ENCODE data around the gene CFP. TPM values are rescaled to one million over a fixed set of nuclear protein-coding genes. Genes with fewer than 3 reads are reported as not detected.

Gene CFP
- total RNA-seq, 4 donors from 2014 or later: 1.1 to 7.4 (median 4.4) TPM

GRCh38 chrX:47661539-47661938 is 31.8 kb upstream of the CFP start:
- Histone ChIP-seq H3K27ac (no peak overlapping the region), H3K27me3 (no peaks in the 10 kb centered on the region), H3K4me1 (no peaks in the 10 kb centered on the region), H3K36me3 (peaks cover 0 to 8% (median 0%) of the 10 kb centered on the region in 3 donors), H3K4me3 (no peak overlapping the region), H3K9me3 (no peaks in the 10 kb centered on the region)
- TF ChIP-seq POLR2A (IDR thresholded peaks at IDR 0.05) (no peak), CTCF (IDR thresholded peaks at IDR 0.05) (no peak)
- DNase-seq: no peak

DNA sequence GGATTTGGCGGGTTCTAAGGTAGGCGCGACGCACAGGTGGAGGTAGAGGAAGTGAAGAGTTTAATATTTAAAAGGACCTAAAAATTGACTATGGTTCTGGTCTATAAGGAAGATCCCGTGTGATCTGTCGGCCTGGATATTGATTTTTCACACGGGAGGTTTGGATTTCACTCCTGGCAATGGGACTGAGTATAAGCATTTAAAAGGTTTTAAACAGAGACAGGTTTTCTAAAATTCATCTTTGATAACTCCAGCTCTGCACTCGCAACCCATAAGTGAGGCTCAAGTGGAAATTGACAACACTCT is 29.6 kb upstream of the CFP start:
- no peaks in the 10 kb centered on the region for H3K27me3 ChIP-seq
- H3K9me3 ChIP-seq: no peaks in the 10 kb centered on the region
- H3K36me3 ChIP-seq: peaks cover 0 to 14% (median 0%) of the 10 kb centered on the region in 3 donors
- H3K27ac ChIP-seq: peak overlapping the region; percentile 86 to 100 (median 98)
- peak overlapping the region; percentile 54 to 71 (median 64) for H3K4me3 ChIP-seq
- no peaks in the 10 kb centered on the region for H3K4me1 ChIP-seq
- no peak for TF ChIP-seq POLR2A (IDR thresholded peaks at IDR 0.05)
- TF ChIP-seq CTCF (IDR thresholded peaks at IDR 0.05): no peak
- no peak for DNase-seq

DNA sequence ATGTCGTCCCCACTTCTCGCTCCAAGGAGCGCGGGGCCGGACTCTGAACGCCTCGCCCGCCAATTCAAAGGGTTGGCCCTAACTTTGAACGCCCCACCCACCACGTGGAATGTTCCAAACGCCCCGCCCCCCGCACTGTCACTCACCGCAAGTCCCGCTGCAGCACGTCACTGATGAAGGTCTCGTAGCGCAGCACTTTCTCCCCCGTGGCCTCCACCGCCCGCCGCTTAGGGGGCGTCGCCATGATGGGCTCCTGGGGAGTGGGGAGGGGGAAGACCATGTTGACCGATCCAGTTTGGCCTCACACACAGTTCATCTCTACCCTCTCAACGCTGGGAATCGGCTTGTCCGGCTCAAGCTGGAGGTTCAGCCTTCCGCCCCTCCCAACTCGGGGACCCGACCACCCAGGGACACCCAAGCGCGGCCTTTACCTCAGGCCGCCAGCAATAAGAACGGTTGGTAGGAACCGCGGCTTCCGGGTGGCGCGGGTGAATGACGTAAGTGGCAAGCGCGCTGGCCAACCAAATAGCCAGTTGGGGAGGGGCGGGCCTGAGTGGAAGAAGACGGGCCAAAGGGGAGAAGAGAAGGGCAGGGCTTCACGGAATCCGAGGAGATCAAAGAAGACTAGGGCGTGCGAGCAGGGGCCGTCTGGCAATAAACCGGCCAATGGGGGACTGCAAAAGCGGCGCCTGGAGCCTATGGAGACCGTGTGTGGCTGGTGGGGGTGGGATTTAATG is 29.1 kb upstream of the CFP start, which contains the start of gene UXT:
Gene UXT, minus strand, starts transcription at position 497 of the 737 bp plus-strand sequence. Its CDS starts 253 bp downstream, at position 244.
- TF ChIP-seq CTCF (IDR thresholded peaks at IDR 0.05) (no peak), POLR2A (IDR thresholded peaks at IDR 0.05) (peak; percentile 79 to 84)
- peak; percentile 92 to 97 (median 93) for DNase-seq
- Histone ChIP-seq H3K36me3 (peaks cover 0 to 14% (median 0%) of the 10 kb centered on the region in 3 donors), H3K4me1 (no peaks in the 10 kb centered on the region), H3K27ac (peak within 1 kb of the TSS; percentile 86 to 100 (median 98)), H3K4me3 (peak within 1 kb of the TSS; percentile 54 to 71 (median 64)), H3K27me3 (no peaks in the 10 kb centered on the region), H3K9me3 (no peaks in the 10 kb centered on the region)

DNA sequence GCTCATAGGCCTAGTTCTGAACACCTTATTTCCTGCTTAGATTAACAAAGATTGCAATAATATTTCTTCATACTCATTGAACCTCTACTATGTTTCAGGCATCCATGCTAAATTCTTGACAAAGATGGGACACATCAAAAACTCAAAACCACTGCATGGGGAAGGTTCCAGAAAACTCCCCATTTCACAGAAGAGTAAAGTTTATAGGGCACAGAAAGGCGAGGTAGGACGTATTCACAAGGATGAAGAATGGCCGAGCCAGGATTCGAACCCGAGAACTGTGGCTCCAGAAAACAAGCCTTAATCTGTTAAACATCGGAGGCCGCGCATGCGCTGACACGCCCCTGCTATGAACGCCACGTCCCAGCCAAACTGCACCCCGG is 28.6 kb upstream of the CFP start:
- H3K9me3 ChIP-seq: no peaks in the 10 kb centered on the region
- peak overlapping the region; percentile 86 to 100 (median 98) for H3K27ac ChIP-seq
- TF ChIP-seq POLR2A (IDR thresholded peaks at IDR 0.05) (no peak), CTCF (IDR thresholded peaks at IDR 0.05) (no peak)
- H3K4me3 ChIP-seq: peak overlapping the region; percentile 54 to 71 (median 64)
- H3K4me1 ChIP-seq: no peaks in the 10 kb centered on the region
- H3K27me3 ChIP-seq: no peaks in the 10 kb centered on the region
- H3K36me3 ChIP-seq: peaks cover 0 to 14% (median 0%) of the 10 kb centered on the region in 3 donors
- DNase-seq: no peak

DNA sequence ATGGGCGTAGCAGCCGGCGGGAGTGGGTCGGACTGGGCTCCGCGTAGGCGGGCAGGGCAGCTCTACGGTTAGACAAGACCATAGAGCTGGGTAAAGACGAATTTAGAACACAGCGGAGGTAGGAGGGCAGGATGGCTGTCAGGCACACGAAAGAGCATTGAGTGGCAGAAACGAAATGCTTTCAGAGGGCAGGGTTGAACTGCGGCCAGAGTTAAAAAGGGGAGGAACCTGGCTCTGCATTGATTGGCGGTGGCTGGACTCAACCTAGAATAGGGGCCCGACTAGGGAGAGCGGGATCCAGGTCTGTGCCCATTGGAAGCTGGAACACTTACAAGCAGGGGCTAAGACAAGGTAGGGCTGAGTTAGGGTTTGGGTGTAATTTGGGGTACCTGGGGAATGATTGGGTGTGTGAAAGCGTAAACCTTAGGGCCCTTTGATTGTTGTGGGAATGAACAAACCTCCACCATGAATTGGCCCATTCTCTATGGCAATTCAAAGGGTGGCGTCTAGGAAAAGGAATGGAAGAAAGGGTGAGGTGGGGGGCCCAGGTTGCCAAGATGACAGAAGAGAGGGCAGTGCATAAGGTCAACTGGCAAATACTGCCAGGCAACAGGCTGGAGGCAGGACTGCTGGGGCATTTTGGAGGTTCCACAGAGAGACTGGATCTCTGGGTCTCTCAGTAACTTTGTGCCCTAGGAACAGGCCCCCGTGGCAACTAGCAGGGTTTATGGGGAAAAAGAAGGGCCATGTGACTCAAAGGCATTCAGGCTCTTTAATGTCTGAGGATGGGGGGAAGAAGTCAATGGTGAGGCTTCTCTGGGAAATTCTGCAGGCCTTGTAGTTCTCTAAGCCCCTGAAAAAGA is 21.5 kb upstream of the CFP start:
- DNase-seq: no peak
- Histone ChIP-seq H3K27me3 (no peaks in the 10 kb centered on the region), H3K4me3 (peak overlapping the region; percentile 46 to 84 (median 72)), H3K4me1 (peaks cover 0 to 15% (median 0%) of the 10 kb centered on the region in 4 donors), H3K27ac (peak overlapping the region; percentile 82 to 90 (median 86)), H3K36me3 (peaks cover 0 to 4% (median 0%) of the 10 kb centered on the region in 3 donors), H3K9me3 (no peaks in the 10 kb centered on the region)
- TF ChIP-seq POLR2A (IDR thresholded peaks at IDR 0.05): peak in 1 of 2 donors; percentile 18
- TF ChIP-seq CTCF (IDR thresholded peaks at IDR 0.05): no peak
